Measurements from ENCODE around the gene GALNT13. TPM values are rescaled to one million over a fixed set of nuclear protein-coding genes. Genes with fewer than 3 reads are reported as not detected.

The GALNT13 gene
- total RNA-seq, 1 donor from 2014 or later: 0.52 TPM

DNA sequence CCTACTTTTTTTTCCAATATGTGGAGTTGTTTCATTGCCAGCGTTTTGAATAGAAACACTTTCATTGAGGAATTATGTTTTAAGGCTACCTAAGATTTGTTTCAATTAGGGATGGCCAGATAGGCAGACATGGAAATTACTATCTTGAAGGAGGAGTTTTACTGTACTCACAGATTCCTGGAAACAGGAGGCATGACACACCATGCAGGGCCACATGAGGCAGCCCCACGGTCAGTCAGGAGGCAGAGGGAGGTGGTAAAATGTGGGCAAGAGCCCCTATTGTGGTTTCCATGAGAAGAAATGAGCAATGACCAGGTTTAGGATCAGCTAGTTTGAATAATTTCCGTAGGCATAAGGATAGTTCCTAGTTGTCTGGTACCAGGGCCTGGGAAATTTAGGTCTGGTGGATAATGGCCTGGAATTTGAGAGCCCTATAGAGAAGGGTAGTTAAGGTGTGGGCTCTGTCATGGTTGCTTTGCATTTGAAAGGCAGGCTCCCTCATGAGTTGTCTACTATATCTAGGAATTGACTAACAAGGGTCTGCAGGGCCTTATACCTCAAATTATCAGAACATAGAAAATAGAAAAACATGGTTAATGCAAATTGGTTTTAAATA is 466.7 kb downstream of the GALNT13 start:
- TF ChIP-seq, protein P1, sequence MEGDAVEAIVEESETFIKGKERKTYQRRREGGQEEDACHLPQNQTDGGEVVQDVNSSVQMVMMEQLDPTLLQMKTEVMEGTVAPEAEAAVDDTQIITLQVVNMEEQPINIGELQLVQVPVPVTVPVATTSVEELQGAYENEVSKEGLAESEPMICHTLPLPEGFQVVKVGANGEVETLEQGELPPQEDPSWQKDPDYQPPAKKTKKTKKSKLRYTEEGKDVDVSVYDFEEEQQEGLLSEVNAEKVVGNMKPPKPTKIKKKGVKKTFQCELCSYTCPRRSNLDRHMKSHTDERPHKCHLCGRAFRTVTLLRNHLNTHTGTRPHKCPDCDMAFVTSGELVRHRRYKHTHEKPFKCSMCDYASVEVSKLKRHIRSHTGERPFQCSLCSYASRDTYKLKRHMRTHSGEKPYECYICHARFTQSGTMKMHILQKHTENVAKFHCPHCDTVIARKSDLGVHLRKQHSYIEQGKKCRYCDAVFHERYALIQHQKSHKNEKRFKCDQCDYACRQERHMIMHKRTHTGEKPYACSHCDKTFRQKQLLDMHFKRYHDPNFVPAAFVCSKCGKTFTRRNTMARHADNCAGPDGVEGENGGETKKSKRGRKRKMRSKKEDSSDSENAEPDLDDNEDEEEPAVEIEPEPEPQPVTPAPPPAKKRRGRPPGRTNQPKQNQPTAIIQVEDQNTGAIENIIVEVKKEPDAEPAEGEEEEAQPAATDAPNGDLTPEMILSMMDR (conservative IDR thresholded peaks at IDR 0.05; ENCODE audit: low read depth, low read length): no peak
- H3K4me3 ChIP-seq (ENCODE audit: low read depth, low read length): no peak overlapping the region
- DNase-seq (ENCODE audit: low read depth): no peak

DNA sequence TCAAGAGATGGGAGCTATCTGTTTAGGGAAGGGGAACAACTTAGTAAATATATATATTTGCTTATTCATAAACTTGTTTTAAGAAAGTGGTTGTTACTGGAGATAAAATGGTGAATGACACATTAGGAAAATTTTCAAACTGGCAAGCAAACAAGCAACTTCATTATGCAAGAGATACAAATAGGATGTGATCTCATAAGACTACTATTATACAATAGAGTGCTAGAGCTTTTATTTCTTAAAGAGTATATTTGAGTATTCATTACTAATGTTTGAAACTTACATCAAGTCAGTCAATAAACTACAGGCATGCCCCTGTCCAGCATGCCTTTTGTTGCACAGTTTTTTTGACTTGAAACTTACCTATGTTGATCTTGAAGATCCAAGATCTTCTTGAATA is 471.6 kb downstream of the GALNT13 start:
- DNase-seq (ENCODE audit: low read depth): no peak
- TF ChIP-seq, protein P1 (conservative IDR thresholded peaks at IDR 0.05; ENCODE audit: low read depth, low read length): no peak
- no peak overlapping the region for H3K4me3 ChIP-seq (ENCODE audit: low read depth, low read length)

DNA sequence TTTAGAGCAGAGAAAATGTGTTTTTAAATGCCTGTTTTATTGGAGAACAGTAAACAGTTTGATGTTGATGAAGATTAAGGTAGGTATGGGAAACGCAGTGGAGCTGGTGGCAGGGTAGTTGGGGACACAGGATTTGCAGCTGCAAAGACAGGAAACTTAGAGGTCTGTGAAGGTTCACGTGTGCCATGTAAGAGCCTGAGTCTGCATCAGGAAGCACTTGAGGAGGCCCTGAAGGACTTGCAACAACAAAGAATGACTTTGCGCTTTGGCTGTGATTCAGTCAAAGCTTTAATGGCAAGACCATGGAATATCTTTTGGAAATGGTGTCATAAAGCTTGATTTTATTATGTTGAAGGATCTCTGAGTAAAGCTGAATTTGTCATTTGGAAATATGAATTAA is 479.2 kb downstream of the GALNT13 start:
- TF ChIP-seq, protein P1 (conservative IDR thresholded peaks at IDR 0.05; ENCODE audit: low read depth, low read length): no peak

DNA sequence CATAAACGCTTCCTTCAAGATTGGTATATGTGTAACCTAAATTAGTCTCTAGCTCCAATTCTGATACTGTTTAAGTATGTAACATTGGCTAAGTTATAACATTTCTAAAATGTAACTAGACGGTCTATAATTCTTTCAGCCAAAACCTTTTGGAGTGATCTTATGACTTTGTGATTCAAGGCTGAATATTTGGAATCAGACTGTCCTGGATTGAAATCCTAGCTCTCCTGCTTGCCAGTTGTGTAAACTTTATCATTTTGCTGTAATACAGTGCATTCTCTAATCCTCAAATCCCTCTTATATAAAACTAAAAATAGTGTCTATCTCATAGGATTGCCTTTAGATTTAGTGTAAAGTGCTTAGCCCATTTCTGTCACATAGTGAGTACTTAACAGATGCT is 489.6 kb downstream of the GALNT13 start:
- TF ChIP-seq, protein P1 (conservative IDR thresholded peaks at IDR 0.05; ENCODE audit: low read depth, low read length): no peak
- no peak overlapping the region for H3K4me3 ChIP-seq (ENCODE audit: low read depth, low read length)
- DNase-seq (ENCODE audit: low read depth): no peak

More for the DNA sequence above, 479.2 kb downstream of the GALNT13 start:
- no peak for DNase-seq (ENCODE audit: low read depth)
- H3K4me3 ChIP-seq (ENCODE audit: low read depth, low read length): no peak overlapping the region

DNA sequence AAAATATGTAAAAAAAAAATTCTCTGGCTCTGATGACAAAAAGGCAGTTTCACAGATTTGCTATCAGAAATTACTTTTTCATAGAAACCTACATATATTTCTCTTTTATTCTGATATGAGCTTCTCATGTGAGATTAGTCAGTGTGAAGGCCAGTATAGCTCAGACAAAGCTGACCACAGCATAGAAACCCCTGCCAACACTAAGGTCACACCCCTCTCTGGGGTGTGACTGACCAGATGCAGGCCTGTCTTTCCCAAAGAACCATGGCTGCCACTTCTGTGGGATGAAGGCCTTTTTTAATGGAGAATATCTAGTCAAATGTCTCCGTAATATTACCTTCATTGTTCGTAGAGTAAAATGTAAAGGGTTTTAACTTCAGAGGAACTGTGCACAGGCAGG is 496.4 kb downstream of the GALNT13 start:
- TF ChIP-seq, protein P1 (conservative IDR thresholded peaks at IDR 0.05; ENCODE audit: low read depth, low read length): no peak
- no peak overlapping the region for H3K4me3 ChIP-seq (ENCODE audit: low read depth, low read length)
- no peak for DNase-seq (ENCODE audit: low read depth)

DNA sequence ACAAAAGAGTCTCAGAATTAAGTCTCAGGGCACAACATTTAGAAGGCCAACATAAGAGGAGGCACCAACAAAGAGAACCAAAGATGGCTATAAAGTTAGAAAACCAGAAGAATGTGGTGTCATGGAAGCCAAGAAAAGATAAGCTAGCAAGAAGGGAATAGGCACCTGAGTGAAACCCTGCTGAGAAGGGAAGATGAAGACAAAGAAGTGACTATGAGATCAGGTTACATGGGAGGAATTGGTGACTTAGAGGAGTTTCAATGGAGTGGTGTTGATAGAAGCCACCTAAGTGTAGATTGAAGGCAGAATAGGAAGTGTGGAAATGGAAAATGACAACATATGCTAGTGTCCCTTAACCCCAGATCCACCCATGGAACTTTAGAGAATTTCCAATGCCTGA is 499.2 kb downstream of the GALNT13 start:
- TF ChIP-seq, protein P1 (conservative IDR thresholded peaks at IDR 0.05; ENCODE audit: low read depth, low read length): no peak
- no peak overlapping the region for H3K4me3 ChIP-seq (ENCODE audit: low read depth, low read length)
- DNase-seq (ENCODE audit: low read depth): no peak

DNA sequence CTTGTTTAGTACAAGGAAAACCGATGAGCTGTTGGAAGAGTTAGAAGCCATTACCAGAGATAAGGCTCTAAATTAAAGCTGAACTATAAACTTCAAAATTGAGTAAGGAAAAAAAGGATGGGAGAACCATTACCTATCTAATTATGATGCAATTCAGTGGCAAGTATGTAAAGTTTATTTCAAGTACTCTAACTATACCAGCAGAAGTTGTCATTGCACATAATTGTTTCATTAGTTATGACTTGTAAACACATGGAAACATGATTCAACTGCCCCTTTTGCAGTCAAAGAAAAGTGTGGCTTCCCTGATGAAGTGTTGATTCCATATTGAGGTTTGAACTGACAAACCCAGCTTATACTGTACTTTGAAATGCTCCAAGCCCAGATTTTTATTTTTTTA is 502.7 kb downstream of the GALNT13 start:
- no peak overlapping the region for H3K4me3 ChIP-seq (ENCODE audit: low read depth, low read length)
- TF ChIP-seq, protein P1 (conservative IDR thresholded peaks at IDR 0.05; ENCODE audit: low read depth, low read length): no peak
- DNase-seq (ENCODE audit: low read depth): no peak
